Testis (tissue), 3 donors: Measurements from ENCODE around the gene SPAG17. TPM values are rescaled to one million over a fixed set of nuclear protein-coding genes. Genes with fewer than 3 reads are reported as not detected.

Experiments used
- DNase-seq: peaks from one replicate; pipeline ENCODE4 v3.0.0-alpha.2; 2019
- H3K27ac ChIP-seq, 2 donors: fragments of 200-600 bp; sonication (generic); one replicate each; pipeline ENCODE4 v1.5.1; 2019
- H3K27me3 ChIP-seq: fragments of 200-600 bp; sonication (generic); one replicate; pipeline ENCODE4 v1.5.1; 2019
- H3K36me3 ChIP-seq: fragments of 200-600 bp; sonication (generic); one replicate; pipeline ENCODE4 v1.5.1; 2017; ENCODE audit warnings: low read depth; ENCODE audit errors: missing control alignments
- H3K4me1 ChIP-seq: fragments of 200-600 bp; sonication (generic); one replicate; pipeline ENCODE4 v1.5.1; 2019
- H3K4me3 ChIP-seq, 2 donors: fragments of 200-600 bp; sonication (generic); one replicate each; pipeline ENCODE4 v1.5.1; 2017 to 2019
- H3K9me3 ChIP-seq: fragments of 200-600 bp; sonication (generic); one replicate; pipeline ENCODE4 v1.5.1; 2017
- CTCF ChIP-seq, 3 experiments: fragments of 450-650 bp in 2 of 3; fragments of 200-600 bp in 1 of 3; sonication (generic) in 1 of 3; IDR thresholded peaks; one replicate each; pipeline ENCODE4 v1.5.1; 2016 to 2019; ENCODE audit warnings: antibody characterized with exemption in 3 of 3, mild to moderate bottlenecking in 2 of 3, moderate library complexity in 1 of 3
- POLR2A ChIP-seq: fragments of 450-650 bp; IDR thresholded peaks from one replicate; pipeline ENCODE4 v1.6.1; 2017; ENCODE audit warnings: antibody characterized with exemption, mild to moderate bottlenecking, moderate library complexity
- WGBS, 2 donors: methylation state at CpG; one replicate each; pipeline ENCODE4 v1.1.5; 2018; 5-methylcytosine and 5-hydroxymethylcytosine counted together
- intact Hi-C: fragments of 100-400 bp; cut with DNase I; formaldehyde crosslinking; loops from one replicate; pipeline ENCODE4 v1.15.1; 2023; ENCODE audit warnings: low total_unique reads
- polyA plus RNA-seq: library from polyadenylated mRNA; stranded (reverse); fragments of 350-450 nt; fragmentation: Illumina TruSeq; extraction: RNeasy Lipid Tissue Mini Kit (QIAGEN cat#74804); gene quantifications from one replicate; pipeline ENCODE4 v1.2.3, GENCODE V29; 2014; ENCODE audit warnings: low read depth, low replicate concordance; ENCODE audit not compliant: insufficient read depth
- total RNA-seq, 2 donors: library from RNA; depleted of rRNA; stranded (reverse); fragments of >200 nt; gene quantifications; one replicate each; pipeline ENCODE4 v1.2.3, GENCODE V29; 2016

The SPAG17 gene
- total and polyA plus RNA-seq, 3 donors from 2014 or later = 34.6 to 95.7 (median 38.7) TPM

GRCh38 chr1:118201524-118201923 is 16.5 kb upstream of the SPAG17 start:
- Histone ChIP-seq H3K4me3 (no peak overlapping the region), H3K27me3 (no peaks in the 10 kb centered on the region), H3K27ac (no peak overlapping the region), H3K4me1 (no peaks in the 10 kb centered on the region), H3K9me3 (no peaks in the 10 kb centered on the region), H3K36me3 (no peaks in the 10 kb centered on the region)
- DNase-seq = no peak
- intact Hi-C loops = no loop called here
- no peak for TF ChIP-seq POLR2A
- TF ChIP-seq CTCF (IDR thresholded peaks at IDR 0.05) = no peak
- WGBS, 2 donors = 62 to 72% methylated on average over 3 of the region's 3 CpGs

GRCh38 chr1:118200836-118201235 is 15.8 kb upstream of the SPAG17 start:
- intact Hi-C loops = no loop called here
- H3K4me3 ChIP-seq = no peak overlapping the region
- H3K36me3 ChIP-seq = no peaks in the 10 kb centered on the region
- no peaks in the 10 kb centered on the region for H3K9me3 ChIP-seq
- H3K27me3 ChIP-seq = no peaks in the 10 kb centered on the region
- H3K27ac ChIP-seq = no peak overlapping the region
- H3K4me1 ChIP-seq = no peaks in the 10 kb centered on the region
- 65 to 92% methylated on average over 1 of the region's 1 CpG for WGBS, 2 donors
- DNase-seq = no peak
- no peak for TF ChIP-seq CTCF (IDR thresholded peaks at IDR 0.05)
- TF ChIP-seq POLR2A = no peak

- 28 to 34% methylated on average over 1 of the region's 1 CpG for WGBS, 2 donors
- Histone ChIP-seq H3K4me1 (no peaks in the 10 kb centered on the region), H3K27me3 (no peaks in the 10 kb centered on the region), H3K36me3 (no peaks in the 10 kb centered on the region), H3K4me3 (no peak overlapping the region), H3K27ac (no peak overlapping the region), H3K9me3 (no peaks in the 10 kb centered on the region)
- intact Hi-C loops = no loop called here
- TF ChIP-seq CTCF (IDR thresholded peaks at IDR 0.05) (no peak), POLR2A (no peak)
- no peak for DNase-seq
Observed at GRCh38 chr1:118190561-118190960, 5.5 kb upstream of the SPAG17 start.

GRCh38 chr1:118189564-118189963 is 4.5 kb upstream of the SPAG17 start:
- H3K9me3 ChIP-seq = no peaks in the 10 kb centered on the region
- intact Hi-C loops = no loop called here
- no peaks in the 10 kb centered on the region for H3K27me3 ChIP-seq
- H3K4me1 ChIP-seq = no peaks in the 10 kb centered on the region
- H3K27ac ChIP-seq = no peak overlapping the region
- TF ChIP-seq POLR2A (no peak), CTCF (IDR thresholded peaks at IDR 0.05) (no peak)
- H3K36me3 ChIP-seq = no peaks in the 10 kb centered on the region
- no peak for DNase-seq
- H3K4me3 ChIP-seq = no peak overlapping the region
- 44 to 85% methylated on average over 2 of the region's 2 CpGs for WGBS, 2 donors

GRCh38 chr1:118188411-118188810 is 3.4 kb upstream of the SPAG17 start:
- DNase-seq = no peak
- TF ChIP-seq CTCF (IDR thresholded peaks at IDR 0.05) = no peak
- no peak for TF ChIP-seq POLR2A
- 54 to 57% methylated on average over 1 of the region's 1 CpG for WGBS, 2 donors
- H3K27ac ChIP-seq = no peak overlapping the region
- no peaks in the 10 kb centered on the region for H3K36me3 ChIP-seq
- intact Hi-C loops = no loop called here
- H3K9me3 ChIP-seq = no peaks in the 10 kb centered on the region
- no peaks in the 10 kb centered on the region for H3K4me1 ChIP-seq
- H3K27me3 ChIP-seq = no peaks in the 10 kb centered on the region
- no peak overlapping the region for H3K4me3 ChIP-seq
